Measurements from ENCODE around the gene NAT10.

The NAT10 gene

GRCh38 chr11:34132261-34132965 is 27.0 kb downstream of the NAT10 start:
- H3K9ac ChIP-seq, result no peak overlapping the region
- H3K27ac ChIP-seq, result no peak overlapping the region
- H3K4me1 ChIP-seq, result no peaks in the 10 kb centered on the region
- H3K36me3 ChIP-seq (ENCODE audit: control insufficient read depth, insufficient read depth, low read length), result no peaks in the 10 kb centered on the region
- H3K4me3 ChIP-seq (ENCODE audit: low read depth, low read length), result no peak overlapping the region
- no peaks in the 10 kb centered on the region for H3K9me3 ChIP-seq (ENCODE audit: control insufficient read depth, low read length)
- TF ChIP-seq CTCF (IDR thresholded peaks at IDR 0.05), result no peak
- H2AFZ ChIP-seq, result no peak overlapping the region
- H3K79me2 ChIP-seq, result no peaks in the 10 kb centered on the region
- H3K4me2 ChIP-seq (ENCODE audit: low read length), result no peak overlapping the region
- no peaks in the 10 kb centered on the region for H3K27me3 ChIP-seq (ENCODE audit: control insufficient read depth, insufficient read depth, low read length)

DNA sequence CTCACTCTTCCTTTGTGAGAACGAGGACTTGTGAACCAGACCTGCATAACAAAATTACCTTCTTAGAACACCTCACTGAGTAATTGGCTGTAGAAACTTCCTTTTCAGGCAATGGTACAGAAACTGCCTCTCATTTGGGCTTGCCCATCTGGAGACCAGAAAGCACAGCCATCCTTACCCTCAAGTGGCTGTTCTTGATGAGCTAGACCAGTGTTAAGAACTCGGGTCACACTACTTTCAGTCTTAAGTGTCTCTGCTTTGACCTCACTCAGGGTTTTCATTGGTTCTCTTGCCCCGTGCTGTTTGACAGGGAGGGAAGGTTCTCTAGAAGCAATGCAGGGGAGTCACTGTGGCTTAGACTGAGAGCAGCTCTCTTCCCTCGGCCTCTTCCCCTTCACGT is 29.3 kb downstream of the NAT10 start:
- no peaks in the 10 kb centered on the region for H3K9me3 ChIP-seq (ENCODE audit: control insufficient read depth, low read length)
- no peak overlapping the region for H2AFZ ChIP-seq
- no peak overlapping the region for H3K9ac ChIP-seq
- H3K27me3 ChIP-seq (ENCODE audit: control insufficient read depth, insufficient read depth, low read length), result no peaks in the 10 kb centered on the region
- no peak overlapping the region for H3K27ac ChIP-seq
- H3K36me3 ChIP-seq (ENCODE audit: control insufficient read depth, insufficient read depth, low read length), result no peaks in the 10 kb centered on the region
- TF ChIP-seq CTCF (IDR thresholded peaks at IDR 0.05), result no peak
- H3K79me2 ChIP-seq, result no peaks in the 10 kb centered on the region
- H3K4me3 ChIP-seq (ENCODE audit: low read depth, low read length), result no peak overlapping the region
- no peaks in the 10 kb centered on the region for H3K4me1 ChIP-seq
- H3K4me2 ChIP-seq (ENCODE audit: low read length), result no peak overlapping the region

GRCh38 chr11:34135439-34135838 is 30.0 kb downstream of the NAT10 start:
- no peak overlapping the region for H3K4me3 ChIP-seq (ENCODE audit: low read depth, low read length)
- H3K36me3 ChIP-seq (ENCODE audit: control insufficient read depth, insufficient read depth, low read length), result no peaks in the 10 kb centered on the region
- H3K9me3 ChIP-seq (ENCODE audit: control insufficient read depth, low read length), result no peaks in the 10 kb centered on the region
- no peaks in the 10 kb centered on the region for H3K79me2 ChIP-seq
- no peaks in the 10 kb centered on the region for H3K4me1 ChIP-seq
- no peaks in the 10 kb centered on the region for H3K27me3 ChIP-seq (ENCODE audit: control insufficient read depth, insufficient read depth, low read length)
- H3K27ac ChIP-seq, result no peak overlapping the region
- no peak overlapping the region for H2AFZ ChIP-seq
- no peak for TF ChIP-seq CTCF (IDR thresholded peaks at IDR 0.05)
- H3K4me2 ChIP-seq (ENCODE audit: low read length), result no peak overlapping the region
- no peak overlapping the region for H3K9ac ChIP-seq

- TF ChIP-seq CTCF (IDR thresholded peaks at IDR 0.05), result no peak
Observed at GRCh38 chr11:34136420-34136819, 31.0 kb downstream of the NAT10 start.

DNA sequence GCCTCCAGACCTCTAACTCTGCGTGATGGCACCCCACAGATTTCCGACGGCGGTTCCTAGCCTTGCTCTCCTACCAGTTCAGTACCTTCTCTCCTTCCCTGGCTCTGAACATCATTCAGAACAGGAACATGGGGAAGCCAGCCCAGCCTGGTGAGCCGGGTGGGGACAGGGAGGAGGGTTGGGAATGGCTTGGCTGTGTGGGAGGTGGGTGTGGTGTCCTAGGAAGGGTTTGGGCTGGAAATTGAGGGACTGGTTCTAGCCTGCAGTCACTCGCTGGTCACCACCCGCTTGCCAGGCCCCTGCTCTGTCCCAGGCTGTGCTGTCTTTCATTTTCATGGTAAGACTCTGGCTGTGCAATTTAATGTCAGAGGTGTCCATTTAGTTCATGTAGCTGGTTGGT is 33.9 kb downstream of the NAT10 start:
- Histone ChIP-seq H3K4me3 (ENCODE audit: low read depth, low read length) (no peak overlapping the region), H3K9me3 (ENCODE audit: control insufficient read depth, low read length) (no peaks in the 10 kb centered on the region), H3K27me3 (ENCODE audit: control insufficient read depth, insufficient read depth, low read length) (no peaks in the 10 kb centered on the region), H3K79me2 (no peaks in the 10 kb centered on the region), H3K4me1 (no peaks in the 10 kb centered on the region), H2AFZ (no peak overlapping the region), H3K27ac (no peak overlapping the region), H3K36me3 (ENCODE audit: control insufficient read depth, insufficient read depth, low read length) (no peaks in the 10 kb centered on the region), H3K9ac (no peak overlapping the region), H3K4me2 (ENCODE audit: low read length) (no peak overlapping the region)
- TF ChIP-seq CTCF (IDR thresholded peaks at IDR 0.05), result no peak

More at GRCh38 chr11:34136420-34136819, 31.0 kb downstream of the NAT10 start:
- Histone ChIP-seq H3K27ac (no peak overlapping the region), H3K9ac (no peak overlapping the region), H2AFZ (no peak overlapping the region), H3K79me2 (no peaks in the 10 kb centered on the region), H3K36me3 (ENCODE audit: control insufficient read depth, insufficient read depth, low read length) (no peaks in the 10 kb centered on the region), H3K27me3 (ENCODE audit: control insufficient read depth, insufficient read depth, low read length) (no peaks in the 10 kb centered on the region), H3K4me1 (no peaks in the 10 kb centered on the region), H3K4me2 (ENCODE audit: low read length) (no peak overlapping the region), H3K4me3 (ENCODE audit: low read depth, low read length) (no peak overlapping the region), H3K9me3 (ENCODE audit: control insufficient read depth, low read length) (no peaks in the 10 kb centered on the region)

Measured in parathyroid adenoma (tissue), 2 donors.